GM12891 (cell line): Measurements from ENCODE around the gene TSFM.

ENCODE experiments used
- POLR2A ChIP-seq: IDR thresholded peaks from 2 replicates; pipeline ENCODE4 v1.6.1; 2011; ENCODE audit warnings: low read depth, low read length, control low read depth
- POLR2AphosphoS5 ChIP-seq: IDR thresholded peaks from 2 replicates; pipeline ENCODE4 v1.6.1; 2011; ENCODE audit warnings: low read depth, low read length, control low read depth
- POU2F2 ChIP-seq: IDR thresholded peaks from 2 replicates; pipeline ENCODE4 v1.6.1; 2011; ENCODE audit warnings: low read depth, mild to moderate bottlenecking, control low read depth, low read length, moderate library complexity
- SPI1 ChIP-seq: IDR thresholded peaks from 2 replicates; pipeline ENCODE4 v1.6.1; 2011; ENCODE audit warnings: low read depth, low read length, control low read depth
- TAF1 ChIP-seq: IDR thresholded peaks from 2 replicates; pipeline ENCODE4 v1.6.1; 2011; ENCODE audit warnings: low read depth, low read length, control low read depth

- TF ChIP-seq TAF1 (no peak), POLR2A (no peak), SPI1 (peak; percentile 72), POLR2AphosphoS5 (no peak), POU2F2 (no peak)
These were observed 26.9 kb upstream of the TSFM start for GRCh38 chr12:57755454-57756372.
